NCI-H146 (cell line): ENCODE measurements around the gene STAMBPL1.

Source experiments
- DNase-seq: peaks from one replicate; lab custom pipeline; 2025; lab: John Stamatoyannopoulos, UW

Gene STAMBPL1

DNA sequence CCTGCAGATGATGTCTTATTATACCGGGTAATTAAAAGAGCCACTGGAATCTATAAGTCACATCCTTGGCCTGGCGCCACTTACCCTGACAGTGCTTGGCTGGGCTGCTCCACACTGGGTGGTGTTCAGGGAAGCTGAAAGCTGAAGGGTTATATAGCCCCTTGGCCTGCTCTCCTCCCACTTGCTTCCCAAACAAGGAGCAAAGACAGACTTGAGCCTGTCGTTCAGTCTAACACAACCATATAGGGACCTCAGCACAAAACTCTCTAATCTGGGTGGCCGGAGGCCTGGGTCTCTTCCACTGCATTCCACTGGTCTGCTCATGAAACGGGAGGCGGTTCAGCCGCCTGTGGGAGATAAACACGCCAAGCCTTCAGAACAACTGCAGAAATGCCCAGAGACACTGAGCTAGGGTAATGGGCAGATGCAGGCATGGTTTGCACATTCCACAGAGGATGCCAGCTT, 72.6 kb downstream of the STAMBPL1 start, which contains the start of gene ACTA2:
ACTA2 (minus strand) TSS at position 127 of the 465 bp plus-strand sequence. CDS start 3,843 bp downstream, outside the sequence.
- DNase-seq = no peak

DNA sequence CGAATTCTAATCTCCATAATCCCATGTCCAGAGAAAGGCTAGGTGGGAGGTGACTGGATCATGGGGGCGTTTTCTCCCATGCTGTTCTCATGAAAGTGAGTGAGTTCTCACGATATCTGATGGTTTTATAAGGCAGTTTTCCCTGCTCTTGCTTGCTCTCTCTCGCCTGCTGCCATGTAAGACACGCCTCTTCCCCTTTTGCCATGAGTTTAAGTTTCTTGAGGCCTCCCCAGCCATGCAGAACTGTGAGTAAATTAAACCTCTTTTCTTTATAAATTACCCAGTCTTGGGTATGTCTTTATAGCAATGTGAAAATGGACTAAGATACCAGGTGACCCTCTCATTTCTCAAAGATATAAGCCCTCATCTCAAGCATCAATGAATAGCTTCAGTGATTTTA, 73.6 kb downstream of the STAMBPL1 start:
- DNase-seq = no peak

DNA sequence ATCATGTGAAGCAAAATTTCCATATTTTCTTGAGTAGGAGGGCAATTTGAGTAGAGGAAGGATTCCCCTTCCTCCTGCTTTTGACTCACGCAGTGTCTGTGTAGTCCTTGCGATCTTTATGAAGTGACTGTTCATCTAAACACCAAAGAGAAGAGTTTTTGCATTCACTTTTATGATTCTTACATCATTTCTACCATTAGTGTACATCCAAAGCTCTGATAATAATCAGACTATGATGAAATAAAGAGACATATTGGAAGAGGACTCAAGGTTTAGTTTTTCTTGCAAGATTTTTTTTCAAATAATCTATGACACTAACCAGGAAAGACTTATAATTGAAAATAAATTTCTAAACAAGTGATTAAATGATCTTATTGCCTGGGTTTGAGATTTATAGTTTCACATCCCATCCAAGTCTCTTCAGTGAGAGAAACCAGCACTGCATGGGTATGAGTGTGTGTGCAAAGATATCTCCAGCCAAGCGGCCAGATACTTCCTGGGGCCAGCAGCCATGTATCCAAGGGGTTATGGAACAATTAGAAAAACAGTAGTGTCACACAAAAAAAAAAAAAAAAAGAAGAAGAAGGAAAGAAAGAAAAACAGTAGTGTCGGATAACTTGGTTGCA, 74.5 kb downstream of the STAMBPL1 start:
- no peak for DNase-seq

DNA sequence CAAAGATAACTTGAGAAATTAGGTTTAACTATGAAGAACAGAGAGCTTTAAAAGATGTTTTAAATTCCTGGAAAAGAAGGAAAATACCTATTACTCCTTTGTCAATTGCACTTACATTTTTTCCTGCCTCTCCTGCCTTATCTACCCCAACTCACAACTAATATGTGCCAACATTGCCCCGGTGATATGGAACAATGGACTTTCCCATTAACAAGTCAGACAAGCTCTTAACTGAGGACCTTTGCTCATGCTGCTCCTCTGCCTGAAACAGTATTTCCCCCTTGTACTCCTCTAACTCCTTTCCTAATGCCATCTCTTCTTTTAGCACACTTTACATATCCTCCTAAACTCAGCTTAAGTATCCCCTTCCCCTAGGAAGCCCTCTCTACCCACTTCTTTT, 77.3 kb downstream of the STAMBPL1 start:
- no peak for DNase-seq

DNA sequence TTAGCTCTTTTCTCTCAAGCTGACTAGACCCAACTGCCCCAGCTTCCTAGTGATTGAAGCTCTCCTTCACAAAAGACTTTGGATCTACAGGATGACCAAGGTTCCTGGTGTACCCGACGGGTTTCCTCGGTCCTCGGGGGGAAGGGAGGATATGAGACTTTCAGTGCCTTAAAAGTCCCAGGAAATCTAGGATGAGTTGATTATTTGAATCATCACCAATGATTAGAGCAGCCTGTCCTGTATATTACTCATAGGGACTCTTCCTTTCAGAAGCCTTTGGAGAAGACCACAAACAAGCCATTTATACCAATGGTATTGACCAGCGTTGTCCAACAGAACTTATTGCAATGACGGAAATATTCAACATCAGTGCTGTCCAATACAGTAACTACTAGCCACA, 78.7 kb downstream of the STAMBPL1 start:
- no peak for DNase-seq

DNA sequence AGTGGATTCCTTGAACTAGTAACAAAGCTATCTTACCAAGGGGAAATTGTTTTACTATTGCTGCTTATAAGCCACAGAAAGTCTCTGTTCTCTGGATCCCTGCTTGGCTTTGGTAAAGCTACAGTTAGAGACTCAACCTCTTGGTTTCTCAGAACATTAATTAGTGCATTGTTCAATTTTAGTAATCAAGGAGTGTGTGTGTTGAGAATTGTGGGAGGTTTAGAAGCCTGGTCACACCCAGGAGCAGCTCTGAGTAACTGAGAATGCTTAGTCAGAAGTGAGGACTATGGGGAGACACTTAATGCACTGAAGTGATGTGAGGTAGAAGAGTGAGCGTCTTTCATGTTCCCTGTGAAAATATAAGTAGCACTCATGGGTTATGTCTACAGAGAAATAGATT, 80.8 kb downstream of the STAMBPL1 start:
- no peak for DNase-seq

DNA sequence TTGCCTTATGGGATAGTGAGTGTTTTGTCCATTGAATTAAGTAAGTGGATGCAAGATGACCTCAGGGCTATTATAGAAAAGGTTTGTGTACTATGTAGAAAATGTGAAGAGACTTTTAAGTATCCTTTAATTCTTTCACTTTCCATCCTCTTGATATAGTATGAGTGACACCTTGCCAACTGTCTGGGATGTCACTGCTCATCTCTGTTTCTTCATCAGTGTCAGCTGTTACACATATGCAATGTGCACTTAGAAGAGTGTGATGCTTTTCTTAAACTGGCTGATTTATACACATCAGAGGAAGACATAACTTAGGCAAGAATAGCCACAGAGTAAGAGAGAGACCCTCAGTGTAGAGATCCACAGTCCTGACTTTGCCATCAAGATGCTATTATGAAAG, 81.2 kb downstream of the STAMBPL1 start:
- no peak for DNase-seq

DNA sequence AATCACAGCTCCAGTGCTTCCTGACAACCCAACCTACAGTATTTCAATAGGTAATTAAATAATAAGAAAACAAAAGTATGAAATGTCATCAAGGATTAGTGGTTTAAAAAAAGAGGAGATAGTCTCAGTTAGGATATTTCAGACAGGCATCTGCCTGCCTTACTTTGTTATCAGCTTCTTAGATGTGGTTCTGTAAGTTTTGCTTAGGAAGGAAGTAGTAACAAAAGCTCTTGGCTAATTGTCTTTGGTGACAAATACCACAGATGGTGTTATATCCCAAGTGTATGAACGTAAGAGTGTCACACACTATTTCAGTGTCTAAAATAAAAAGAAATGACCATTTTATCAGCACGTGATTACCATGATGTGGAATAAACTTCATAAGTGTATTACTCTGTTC, 82.3 kb downstream of the STAMBPL1 start:
- no peak for DNase-seq

DNA sequence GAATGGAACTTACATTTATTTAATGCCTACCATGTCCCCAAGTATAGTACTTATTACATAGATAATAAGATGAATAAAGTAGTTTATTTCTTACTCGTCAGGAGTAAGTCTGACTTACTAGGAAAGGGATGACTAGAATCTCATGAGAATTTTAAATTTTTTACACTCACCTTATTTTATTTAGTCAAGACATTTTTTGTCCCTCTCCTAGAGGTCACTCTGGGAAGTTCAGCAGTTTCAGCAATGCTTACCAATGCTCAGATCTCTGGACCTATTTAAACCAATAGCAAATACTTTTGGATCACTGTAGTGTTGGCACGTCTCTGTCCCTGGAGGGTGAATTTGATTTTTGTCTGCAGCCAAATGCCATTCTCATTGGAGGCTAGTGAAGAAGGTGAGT, 83.3 kb downstream of the STAMBPL1 start:
- no peak for DNase-seq

DNA sequence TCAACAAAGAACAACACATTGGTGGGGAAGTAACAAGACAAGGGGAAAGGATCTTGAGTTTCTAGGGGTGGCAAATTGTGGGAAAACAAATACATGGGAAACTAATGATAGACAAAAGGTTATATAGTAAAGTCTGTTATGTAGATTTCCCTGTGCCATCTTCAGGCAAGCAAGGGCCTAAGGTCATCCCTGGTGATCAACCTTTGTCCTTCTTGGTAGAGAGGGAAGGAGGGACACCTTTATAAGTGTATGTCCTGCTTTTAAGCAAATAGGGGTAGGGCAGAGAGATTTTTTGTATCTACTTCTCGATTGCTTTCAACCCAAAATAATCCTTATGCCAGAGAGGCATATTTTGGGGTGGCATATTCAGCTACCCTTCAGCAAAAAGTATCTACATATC, 84.3 kb downstream of the STAMBPL1 start:
- no peak for DNase-seq

DNA sequence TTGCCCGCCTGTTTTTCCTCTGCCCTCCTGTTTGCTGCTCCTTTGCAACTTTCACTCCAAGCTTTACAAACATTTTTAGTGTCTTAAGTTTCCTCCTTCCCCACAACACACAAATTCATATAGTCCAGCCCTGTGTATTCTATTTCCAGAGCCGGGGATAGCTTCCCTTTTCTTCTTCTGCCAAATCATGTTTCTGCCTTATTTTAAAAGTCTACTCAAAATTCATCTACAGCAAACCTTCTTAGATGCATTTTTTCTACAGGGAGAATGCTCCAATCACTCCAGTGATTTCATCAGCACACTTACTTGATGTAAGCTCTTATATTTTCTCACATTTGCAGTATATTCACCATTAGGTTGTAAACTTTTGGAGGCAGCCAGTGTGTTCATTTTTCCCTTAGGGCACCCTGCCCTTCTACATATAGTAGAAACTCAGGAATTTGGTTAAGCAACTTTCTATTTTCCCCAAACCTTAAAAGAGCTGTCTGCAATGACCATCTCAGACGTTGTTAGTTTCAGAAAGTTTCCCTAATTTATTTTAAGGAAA, 84.9 kb downstream of the STAMBPL1 start:
- no peak for DNase-seq

DNA sequence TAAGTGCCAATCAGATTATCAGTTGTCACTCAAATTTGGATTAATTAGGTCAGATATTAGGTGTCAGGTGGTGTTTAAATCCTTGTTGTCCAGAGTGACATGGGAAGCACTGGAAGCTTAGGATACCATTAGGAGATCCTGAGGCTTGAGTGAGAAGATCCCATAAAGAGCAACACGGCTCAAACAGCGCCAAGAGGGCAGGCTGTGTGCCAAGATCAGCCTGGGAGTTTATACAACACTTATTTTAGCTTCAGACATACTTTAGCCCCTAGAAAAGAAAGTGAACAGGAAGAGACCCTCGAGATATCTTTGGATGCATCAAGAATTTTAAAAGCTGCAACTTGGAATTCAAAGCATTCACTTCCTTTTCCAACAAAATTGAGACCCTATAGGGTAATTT, 86.8 kb downstream of the STAMBPL1 start:
- no peak for DNase-seq

DNA sequence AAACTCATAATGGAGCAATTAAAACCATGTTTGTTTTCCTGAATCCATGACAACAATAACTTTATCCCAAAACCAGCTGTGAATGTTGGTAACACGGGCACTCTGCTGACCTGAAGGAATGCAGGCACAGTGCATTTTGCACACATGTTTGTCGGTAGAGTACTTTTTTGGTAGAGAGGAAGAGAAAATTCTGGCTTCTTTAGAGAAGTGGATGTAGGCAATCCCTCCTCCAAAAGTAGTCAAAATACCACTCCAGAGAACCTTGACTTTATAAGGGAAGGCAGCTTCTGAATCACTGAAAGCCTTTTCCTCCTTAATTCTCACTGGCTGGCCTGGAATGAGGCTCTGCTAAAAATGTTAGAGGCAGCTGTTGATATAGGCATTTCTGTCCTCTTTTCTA, 88.3 kb downstream of the STAMBPL1 start:
- no peak for DNase-seq

DNA sequence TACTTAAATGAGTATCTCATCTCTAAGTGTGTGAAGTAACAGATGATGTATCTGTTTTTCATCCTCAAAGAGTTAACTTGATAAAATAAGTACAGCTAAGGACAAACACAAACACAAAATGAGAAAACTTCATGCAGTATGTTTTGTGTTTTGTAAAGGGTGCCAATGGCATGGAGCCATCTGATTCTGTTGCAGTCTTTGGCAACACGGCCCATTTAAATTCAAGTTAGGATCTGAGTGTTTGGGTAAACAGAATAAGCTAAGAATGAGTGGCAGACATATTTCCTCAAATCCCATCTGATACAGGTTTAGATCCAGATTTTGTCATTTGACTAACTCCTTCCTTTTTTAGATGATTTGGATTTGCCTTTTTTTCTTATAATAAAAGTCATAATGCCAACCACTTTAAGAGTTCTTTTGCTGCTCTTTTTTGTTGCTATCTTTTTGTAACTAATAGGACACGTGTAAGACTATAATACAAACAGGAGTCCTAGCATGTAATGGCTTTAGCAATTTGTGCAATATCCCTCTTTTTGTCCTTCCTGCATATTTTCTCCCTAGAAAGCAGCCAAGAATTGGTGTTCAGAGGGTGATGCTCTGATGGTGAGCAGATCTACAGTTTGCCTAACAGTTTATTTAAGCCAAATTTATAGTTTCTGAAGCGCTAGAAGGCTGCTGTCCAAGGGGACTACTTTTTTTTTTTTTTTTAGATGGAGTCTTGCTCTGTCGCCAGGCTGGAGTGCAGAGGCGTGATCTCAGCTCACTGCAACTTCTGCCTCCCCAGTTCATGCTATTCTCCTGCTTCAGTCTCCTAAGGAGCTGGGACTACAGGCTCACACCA, 91.4 kb downstream of the STAMBPL1 start:
- DNase-seq = no peak
